Activated naive CD4-positive, alpha-beta T cell (primary cell): ENCODE data around the gene MED31.
"Not testable (repeated sequence)": the region's sequence is repeated elsewhere in the genome, so short reads cannot be mapped to it uniquely, and the experiment has no call there.

Source experiments
- DNase-seq, 4 experiments: peaks; one replicate each; lab custom pipeline; 2025; lab: John Stamatoyannopoulos, UW

The MED31 gene

DNA sequence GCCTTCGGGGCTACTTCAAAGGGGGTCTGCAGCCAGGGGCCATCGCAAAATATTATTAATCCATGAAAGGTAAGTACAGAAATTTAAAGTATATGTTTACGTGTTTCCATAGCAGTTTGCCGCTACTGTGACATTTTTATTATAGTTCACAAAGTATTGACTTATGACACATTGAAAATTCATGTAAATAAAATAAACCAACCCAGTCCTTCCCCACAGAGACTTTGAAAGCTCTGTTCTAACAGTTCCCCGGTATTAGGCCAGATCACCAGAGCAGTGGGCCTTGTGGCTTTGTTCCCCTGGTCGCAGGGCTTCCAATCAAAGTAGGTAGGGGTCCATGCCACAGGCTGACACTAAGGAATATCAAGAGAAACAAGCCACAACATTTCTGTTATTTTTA lies 24.8 kb downstream of the MED31 start:
- DNase-seq, result no peak

DNA sequence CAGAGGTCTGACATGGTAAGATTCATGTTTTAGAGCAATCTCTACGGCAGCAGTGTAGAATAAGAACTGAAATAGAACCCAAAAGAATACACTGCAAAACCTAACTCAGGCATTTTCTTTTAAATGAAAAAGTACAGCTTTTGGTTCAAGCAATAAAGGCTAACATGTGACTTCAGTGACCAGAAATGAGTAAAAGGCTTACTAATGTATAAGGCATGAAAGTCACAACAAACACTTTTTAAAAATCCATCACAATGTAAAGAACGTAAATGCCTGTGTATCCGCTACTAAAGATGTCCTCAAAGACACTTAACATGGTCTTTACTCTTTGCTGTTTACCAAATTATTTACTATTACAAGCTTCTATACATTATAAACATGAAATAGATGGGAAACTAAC lies 27.5 kb downstream of the MED31 start:
- DNase-seq, result no peak

DNA sequence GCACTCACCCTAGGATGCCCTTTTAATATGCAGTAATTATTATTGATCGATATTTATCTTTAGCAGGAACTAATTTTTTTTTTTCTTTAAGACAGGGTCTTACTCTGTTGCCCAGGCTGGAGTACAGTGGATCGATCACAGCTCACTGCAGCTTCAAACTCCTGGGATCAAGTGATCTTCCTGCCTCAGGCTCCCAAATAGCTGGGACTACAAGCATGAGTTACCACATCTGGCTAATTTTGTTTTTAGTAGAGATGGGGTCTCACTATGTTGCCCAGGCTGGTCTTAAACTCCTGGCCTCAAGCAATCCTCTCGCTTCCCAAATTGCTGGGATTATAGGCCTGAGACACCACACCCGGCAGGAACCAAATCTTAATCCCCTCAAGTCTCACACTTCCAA lies 40.2 kb downstream of the MED31 start:
- DNase-seq, result no peak

DNA sequence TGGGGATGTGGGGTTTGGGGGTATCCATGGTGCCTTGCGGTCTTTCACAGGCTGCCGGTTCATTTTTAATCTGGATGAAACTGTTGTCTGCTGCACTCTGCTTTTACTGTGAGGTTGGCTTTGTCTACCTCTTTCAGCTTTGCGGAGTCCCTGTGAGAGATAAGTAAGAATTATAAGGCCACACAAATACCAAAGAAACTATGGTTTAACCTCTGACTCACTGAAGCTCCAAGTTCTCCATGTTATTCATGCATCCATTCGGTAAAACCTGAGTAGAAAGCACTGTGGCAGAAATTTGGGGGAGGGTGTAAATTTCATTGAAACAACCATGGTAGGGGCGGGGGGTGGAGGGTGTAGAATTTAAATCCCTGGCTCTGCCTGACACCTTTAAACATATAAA lies 41.4 kb downstream of the MED31 start:
- DNase-seq, result no peak

DNA sequence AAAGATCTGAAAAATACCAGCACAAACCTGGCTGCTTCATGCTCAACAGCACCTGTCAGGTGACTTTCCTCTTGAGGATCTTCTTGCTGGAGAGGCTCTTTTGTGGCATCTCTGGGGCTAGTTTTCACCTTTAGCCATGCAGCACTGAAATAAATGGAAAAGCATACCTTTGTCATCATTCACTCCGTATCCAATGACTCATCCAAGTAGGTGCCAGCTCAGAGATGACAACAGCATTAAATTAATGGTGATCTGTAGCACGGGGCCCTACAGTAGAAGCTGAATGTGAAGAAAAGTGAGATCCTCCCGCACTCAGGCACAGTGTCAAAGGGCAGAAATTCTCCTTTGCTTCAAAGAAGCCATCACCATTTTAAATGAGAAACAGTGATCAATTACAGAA lies 43.1 kb downstream of the MED31 start:
- DNase-seq, result no peak

DNA sequence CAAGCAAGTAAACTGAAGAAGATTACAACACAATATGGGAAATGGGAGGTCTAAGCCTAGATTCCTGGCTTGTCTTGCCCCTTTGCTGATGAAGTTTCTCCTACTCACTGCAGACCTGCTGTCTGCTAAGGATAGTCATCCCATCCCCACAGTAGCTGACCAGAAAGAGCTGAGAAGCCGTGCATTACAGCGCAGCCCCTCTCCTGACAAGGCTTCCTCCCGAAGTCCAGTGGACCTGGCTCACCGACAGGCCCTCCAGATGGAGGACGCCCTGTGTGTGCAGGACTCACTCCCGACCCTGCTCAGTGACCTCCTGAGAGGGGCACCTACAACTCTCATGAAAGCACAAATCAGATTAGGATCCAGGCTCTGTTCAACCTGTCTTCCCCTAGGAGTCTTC lies 46.3 kb downstream of the MED31 start:
- no peak for DNase-seq

DNA sequence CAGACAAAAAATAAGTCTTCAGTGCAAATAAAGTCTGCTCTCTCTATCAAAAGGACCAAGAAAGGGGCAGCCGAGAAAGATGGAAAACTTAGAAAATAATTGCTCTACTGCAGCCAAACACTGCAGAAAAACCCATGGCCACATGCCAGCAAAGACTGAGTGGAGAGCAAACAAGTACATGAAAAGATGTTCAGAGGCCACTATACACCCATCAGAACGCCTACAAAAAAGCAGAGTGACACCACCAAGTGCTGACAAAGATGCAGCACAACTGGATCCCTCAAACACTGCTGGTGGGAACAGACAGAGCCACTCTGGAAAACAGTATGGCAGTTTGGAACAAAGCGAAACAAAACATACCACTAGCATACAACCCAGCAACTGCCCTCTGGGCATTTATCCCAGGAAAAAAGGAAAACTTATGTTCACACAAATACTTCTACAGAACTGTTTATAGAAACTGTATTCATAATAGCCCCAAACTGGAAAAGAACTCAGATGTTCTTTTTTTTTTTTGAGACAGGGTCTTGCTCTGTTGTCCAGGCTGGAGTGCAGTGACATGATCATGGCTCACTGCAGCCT lies 47.6 kb downstream of the MED31 start:
- DNase-seq, result no peak

DNA sequence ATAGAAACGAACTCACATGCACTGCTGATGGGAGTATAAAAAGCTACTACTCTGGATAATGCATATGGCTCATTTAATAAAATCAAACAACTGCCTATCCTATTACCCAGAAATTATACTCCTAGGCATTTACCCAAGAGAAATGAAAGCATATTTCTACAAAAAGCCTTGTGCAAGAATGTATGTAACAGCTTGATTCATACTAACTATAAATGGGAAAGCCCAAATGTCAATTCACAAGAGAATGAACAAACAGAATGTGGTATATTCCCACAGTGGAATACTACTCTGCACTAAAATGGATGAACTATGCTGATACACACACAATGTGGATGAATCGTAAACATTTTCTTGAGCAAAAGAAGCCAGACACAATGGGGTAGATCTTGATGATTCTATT lies 49.3 kb downstream of the MED31 start:
- DNase-seq, result no peak

DNA sequence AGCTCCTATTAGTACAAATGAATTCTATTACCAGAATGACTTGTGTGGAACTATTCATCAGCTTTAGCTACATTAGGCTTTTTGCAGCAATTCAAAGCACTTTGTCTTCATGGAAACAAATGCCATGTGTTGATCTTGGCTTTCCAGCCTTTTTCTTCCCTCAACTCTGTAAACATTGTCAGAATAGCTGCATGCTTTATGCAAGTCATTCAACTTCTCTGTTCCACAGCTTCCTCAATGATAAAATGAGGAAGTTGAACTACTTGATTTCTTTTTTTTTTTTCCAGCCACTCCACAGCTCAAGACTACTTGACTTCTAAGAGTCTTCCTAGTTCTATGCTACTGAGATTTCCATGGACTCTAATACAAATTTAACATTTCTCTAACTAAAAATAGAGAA lies 52.0 kb downstream of the MED31 start:
- no peak for DNase-seq

DNA sequence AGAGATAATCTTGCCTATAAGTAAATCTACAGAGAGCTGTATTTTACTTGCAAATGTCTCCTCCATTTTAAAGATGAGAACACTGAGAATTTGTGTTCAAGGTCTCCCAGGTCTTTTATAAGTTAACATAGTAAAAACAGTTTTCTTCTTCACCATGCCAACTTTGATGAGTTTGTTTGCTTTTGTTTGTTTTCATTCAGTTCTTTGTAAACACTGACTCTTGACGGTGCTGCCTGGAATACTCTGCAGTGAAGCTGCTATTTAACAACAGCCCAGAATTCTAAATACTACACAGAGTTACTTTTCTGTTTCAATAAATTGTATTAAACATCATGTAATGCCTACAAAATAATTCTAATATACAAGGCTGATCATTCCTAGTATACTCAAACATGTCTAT lies 53.7 kb downstream of the MED31 start:
- DNase-seq, result no peak

DNA sequence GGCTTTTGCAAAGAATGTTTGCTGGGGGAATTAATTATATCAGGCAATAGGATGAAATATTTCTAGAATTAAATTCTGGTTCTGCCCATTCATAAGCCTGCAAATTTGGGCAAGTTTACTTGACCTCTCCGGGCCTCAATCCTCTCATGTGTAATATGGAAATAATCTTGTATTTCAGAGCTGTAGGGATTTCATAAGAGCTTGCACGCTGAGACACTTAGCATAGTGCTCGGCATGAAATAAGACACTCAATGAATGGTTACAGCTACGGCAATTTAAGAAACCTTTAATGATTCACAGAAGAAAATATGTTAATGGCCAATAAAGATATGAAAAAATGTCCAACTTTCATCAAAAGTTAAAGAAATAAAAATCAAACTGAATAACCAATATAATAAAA lies 54.5 kb downstream of the MED31 start:
- DNase-seq, result no peak

DNA sequence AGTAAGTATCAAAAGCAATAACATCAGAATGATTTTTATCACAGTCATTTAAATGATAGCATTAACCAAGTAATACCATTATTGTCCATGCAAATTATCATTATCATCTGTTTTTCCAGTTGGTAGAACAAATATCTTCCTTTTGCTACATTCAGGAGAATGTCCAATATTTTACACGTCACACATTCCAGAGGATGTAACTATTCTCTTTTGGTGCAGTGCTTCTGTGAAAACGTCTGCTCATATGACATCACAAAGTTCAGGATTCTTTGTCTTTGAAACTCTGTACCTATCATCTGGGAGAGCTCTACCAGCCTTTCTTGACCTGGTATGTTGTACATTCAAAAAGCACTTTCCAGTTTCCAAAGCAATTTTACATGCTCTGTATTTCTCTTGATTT lies 54.9 kb downstream of the MED31 start:
- DNase-seq, result no peak

DNA sequence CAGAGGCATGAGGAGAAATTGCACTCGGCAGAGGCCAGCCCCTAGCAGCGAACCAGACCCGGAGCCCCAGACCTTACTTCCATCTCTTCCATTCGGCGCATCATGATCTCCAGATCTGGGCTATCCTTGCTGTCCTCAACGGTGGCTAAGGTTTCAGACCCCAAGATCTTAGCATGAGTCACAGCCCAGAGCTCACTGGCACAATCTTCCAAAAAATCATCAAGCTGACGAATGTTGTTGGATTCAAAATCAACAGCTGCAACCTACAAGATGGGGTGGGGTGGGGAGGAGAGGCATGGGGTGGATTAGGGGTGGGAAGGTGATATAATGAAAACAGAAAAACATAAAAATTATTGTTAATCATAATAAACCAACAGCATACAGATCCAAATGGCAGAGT lies 55.3 kb downstream of the MED31 start:
- DNase-seq, result no peak

DNA sequence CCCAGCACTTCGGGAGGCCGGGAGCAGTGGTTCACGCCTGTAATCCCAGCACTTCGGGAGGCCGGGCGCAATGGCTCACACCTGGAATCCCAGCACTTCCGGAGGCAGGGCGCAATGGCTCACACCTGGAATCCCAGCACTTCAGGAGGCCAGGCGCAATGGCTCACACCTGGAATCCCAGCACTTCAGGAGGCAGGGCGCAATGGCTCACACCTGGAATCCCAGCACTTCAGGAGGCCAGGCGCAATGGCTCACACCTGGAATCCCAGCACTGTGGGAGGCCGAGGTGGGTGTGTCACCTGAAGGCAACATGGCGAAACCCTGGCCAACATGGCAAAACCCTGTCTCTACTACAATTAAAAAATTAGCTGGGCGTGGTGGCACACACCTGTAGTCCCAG lies 58.0 kb downstream of the MED31 start:
- DNase-seq, result not testable (repeated sequence)
